GM12878 (cell line): ENCODE data around the gene TPH2.

Experiments
- CREM ChIP-seq: IDR thresholded peaks from 2 replicates; pipeline ENCODE4 v1.6.1; 2014; ENCODE audit warnings: antibody characterized with exemption, low read depth
- EGR1 ChIP-seq, 2 experiments: IDR thresholded peaks; 1 replicate in 1 of 2; 2 replicates in 1 of 2; pipeline ENCODE4 v1.6.1; 2011 to 2012; ENCODE audit warnings: low read depth in 2 of 2, low read length in 2 of 2, borderline replicate concordance in 1 of 2, mild to moderate bottlenecking in 1 of 2, moderate library complexity in 1 of 2
- GABPA ChIP-seq: IDR thresholded peaks from 2 replicates; pipeline ENCODE4 v1.6.1; 2014; ENCODE audit warnings: antibody characterized with exemption, low read depth, mild to moderate bottlenecking, inconsistent platforms
- NFYB ChIP-seq: IDR thresholded peaks from 2 replicates; pipeline ENCODE4 v1.6.1; 2011; ENCODE audit warnings: low read depth, mild to moderate bottlenecking, low read length, improper control_type of control experiment, moderate library complexity; ENCODE audit not compliant: insufficient read depth
- TF ChIP-seq, protein P1 (sequence below), 3 experiments: IDR thresholded peaks in 2 of 3; conservative IDR thresholded peaks in 1 of 3; 2 replicates each; pipeline ENCODE4 v1.5.1; 2011; ENCODE audit warnings: low read depth in 3 of 3, low read length in 3 of 3, mild to moderate bottlenecking in 3 of 3, control low read depth in 2 of 3, moderate library complexity in 2 of 3, inconsistent platforms in 1 of 3, mixed read lengths in 1 of 3; ENCODE audit not compliant: control insufficient read depth in 2 of 3, insufficient read depth in 1 of 3; ENCODE audit errors: extremely low read depth in 1 of 3
- TF ChIP-seq, protein P2 (sequence below): IDR thresholded peaks from 2 replicates; pipeline ENCODE4 v1.6.1; 2012; ENCODE audit warnings: low read length, inconsistent platforms
- TF ChIP-seq, protein P3 (sequence below): IDR thresholded peaks from 2 replicates; pipeline ENCODE4 v1.6.1; 2011; ENCODE audit warnings: borderline replicate concordance, low read depth, mild to moderate bottlenecking, moderate library complexity, mixed read lengths, low read length; ENCODE audit not compliant: insufficient read depth; ENCODE audit errors: extremely low read length
- TF ChIP-seq, protein P4 (sequence below): IDR thresholded peaks from 2 replicates; pipeline ENCODE4 v1.6.1; 2012; ENCODE audit warnings: low read depth, low read length, improper control_type of control experiment
- TF ChIP-seq, protein P5 (sequence below): IDR thresholded peaks from 2 replicates; pipeline ENCODE4 v1.6.1; 2011; ENCODE audit warnings: mild to moderate bottlenecking, low read depth, low read length, moderate library complexity; ENCODE audit not compliant: insufficient replicate concordance

DNA sequence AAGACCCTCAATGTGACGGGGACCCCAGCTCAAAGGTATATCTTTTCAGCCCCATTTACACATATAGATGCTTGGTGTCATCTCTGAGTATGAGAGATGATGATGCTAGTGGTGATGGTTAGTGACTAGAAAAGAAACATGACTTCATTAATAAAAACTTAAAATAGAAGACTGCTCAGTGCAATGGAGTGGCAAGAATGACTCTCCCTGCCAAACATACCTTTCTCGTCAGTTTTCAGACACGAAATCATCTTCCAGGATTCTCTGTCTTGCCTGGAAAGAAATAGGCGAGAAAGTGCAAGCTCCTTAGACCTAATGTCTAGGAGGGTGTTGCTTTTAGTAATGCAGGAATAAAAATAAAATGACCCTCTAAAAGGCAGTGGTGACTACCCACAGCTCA, 71.7 kb downstream of the TPH2 start:
- TF ChIP-seq, protein P1, sequence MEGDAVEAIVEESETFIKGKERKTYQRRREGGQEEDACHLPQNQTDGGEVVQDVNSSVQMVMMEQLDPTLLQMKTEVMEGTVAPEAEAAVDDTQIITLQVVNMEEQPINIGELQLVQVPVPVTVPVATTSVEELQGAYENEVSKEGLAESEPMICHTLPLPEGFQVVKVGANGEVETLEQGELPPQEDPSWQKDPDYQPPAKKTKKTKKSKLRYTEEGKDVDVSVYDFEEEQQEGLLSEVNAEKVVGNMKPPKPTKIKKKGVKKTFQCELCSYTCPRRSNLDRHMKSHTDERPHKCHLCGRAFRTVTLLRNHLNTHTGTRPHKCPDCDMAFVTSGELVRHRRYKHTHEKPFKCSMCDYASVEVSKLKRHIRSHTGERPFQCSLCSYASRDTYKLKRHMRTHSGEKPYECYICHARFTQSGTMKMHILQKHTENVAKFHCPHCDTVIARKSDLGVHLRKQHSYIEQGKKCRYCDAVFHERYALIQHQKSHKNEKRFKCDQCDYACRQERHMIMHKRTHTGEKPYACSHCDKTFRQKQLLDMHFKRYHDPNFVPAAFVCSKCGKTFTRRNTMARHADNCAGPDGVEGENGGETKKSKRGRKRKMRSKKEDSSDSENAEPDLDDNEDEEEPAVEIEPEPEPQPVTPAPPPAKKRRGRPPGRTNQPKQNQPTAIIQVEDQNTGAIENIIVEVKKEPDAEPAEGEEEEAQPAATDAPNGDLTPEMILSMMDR (IDR thresholded peaks at IDR 0.05 in 2 of 3, conservative IDR thresholded peaks at IDR 0.05 in 1 of 3; ENCODE audit: control insufficient read depth in 2 of 3, extremely low read depth in 1 of 3, insufficient read depth in 1 of 3, low read depth in 3 of 3, low read length in 3 of 3) = no peak
- TF ChIP-seq, protein P2, sequence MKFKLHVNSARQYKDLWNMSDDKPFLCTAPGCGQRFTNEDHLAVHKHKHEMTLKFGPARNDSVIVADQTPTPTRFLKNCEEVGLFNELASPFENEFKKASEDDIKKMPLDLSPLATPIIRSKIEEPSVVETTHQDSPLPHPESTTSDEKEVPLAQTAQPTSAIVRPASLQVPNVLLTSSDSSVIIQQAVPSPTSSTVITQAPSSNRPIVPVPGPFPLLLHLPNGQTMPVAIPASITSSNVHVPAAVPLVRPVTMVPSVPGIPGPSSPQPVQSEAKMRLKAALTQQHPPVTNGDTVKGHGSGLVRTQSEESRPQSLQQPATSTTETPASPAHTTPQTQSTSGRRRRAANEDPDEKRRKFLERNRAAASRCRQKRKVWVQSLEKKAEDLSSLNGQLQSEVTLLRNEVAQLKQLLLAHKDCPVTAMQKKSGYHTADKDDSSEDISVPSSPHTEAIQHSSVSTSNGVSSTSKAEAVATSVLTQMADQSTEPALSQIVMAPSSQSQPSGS = no peak
- TF ChIP-seq EGR1 (IDR thresholded peaks at IDR 0.05; ENCODE audit: borderline replicate concordance in 1 of 2, low read depth in 2 of 2, low read length in 2 of 2) (no peak), GABPA (no peak), CREM (no peak), NFYB (no peak)
- TF ChIP-seq, protein P3, sequence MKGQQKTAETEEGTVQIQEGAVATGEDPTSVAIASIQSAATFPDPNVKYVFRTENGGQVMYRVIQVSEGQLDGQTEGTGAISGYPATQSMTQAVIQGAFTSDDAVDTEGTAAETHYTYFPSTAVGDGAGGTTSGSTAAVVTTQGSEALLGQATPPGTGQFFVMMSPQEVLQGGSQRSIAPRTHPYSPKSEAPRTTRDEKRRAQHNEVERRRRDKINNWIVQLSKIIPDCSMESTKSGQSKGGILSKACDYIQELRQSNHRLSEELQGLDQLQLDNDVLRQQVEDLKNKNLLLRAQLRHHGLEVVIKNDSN = no peak
- TF ChIP-seq, protein P4, sequence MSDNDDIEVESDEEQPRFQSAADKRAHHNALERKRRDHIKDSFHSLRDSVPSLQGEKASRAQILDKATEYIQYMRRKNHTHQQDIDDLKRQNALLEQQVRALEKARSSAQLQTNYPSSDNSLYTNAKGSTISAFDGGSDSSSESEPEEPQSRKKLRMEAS = no peak
- TF ChIP-seq, protein P5, sequence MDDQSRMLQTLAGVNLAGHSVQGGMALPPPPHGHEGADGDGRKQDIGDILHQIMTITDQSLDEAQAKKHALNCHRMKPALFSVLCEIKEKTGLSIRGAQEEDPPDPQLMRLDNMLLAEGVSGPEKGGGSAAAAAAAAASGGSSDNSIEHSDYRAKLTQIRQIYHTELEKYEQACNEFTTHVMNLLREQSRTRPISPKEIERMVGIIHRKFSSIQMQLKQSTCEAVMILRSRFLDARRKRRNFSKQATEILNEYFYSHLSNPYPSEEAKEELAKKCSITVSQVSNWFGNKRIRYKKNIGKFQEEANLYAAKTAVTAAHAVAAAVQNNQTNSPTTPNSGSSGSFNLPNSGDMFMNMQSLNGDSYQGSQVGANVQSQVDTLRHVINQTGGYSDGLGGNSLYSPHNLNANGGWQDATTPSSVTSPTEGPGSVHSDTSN = no peak
